GM19324 (cell line): ENCODE measurements around the gene FAM229B.
"Not testable (repeated sequence)": the region's sequence is repeated elsewhere in the genome, so short reads cannot be mapped to it uniquely, and the experiment has no call there.

Source experiments
- ATAC-seq: cut with Tn5 transposase; IDR thresholded peaks from one replicate; pipeline ENCODE4 v1.9.1; 2021; ENCODE audit warnings: mild to moderate bottlenecking, moderate library complexity; ENCODE audit not compliant: unreplicated experiment, low FRiP score

Gene FAM229B, protein sequence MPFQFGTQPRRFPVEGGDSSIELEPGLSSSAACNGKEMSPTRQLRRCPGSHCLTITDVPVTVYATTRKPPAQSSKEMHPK

DNA sequence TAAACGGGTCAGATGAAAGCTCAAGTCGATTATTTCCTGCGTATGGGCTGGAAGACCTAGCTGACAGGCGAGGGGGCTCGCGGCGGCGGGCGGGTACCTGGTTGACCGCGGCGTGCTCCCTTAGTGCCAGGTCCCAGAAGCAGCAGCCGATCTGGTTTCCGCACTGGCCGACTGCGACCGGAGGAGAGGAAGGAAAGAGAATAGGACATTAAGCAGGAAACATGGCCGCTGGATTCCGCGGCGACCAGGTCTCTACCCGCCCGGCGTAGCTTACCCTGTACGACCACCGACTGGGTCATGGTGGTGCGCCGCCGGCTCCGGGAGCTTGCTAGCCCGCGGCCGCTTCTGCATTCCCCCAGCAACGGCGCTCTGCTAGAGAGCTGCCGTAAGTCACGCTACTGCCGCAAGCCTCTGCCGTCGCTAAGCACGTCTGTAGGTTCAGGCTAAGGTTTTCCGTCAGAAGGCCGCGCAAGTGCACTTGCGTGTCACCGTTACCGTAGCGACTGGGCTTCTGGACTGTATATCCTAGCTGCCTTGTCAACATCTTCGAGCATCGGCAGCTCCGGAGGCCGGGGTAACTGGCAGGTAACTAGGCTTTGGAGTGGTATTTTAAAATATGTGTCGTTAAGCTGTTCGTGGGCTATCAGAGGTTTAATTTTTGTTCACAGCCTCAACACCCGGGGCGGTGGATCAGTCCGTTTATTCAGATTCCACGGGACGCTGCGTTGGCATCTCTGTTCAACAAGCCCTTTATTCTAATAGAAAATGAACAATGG is at the start of gene FAM229B, which contains the start of gene TUBE1:
Gene FAM229B, plus strand, starts transcription at position 456 of the 776 bp plus-strand sequence. CDS start 11,693 bp downstream, outside the sequence.
Gene TUBE1, minus strand, starts transcription at position 347 of the 776 bp plus-strand sequence. Its CDS starts 48 bp downstream, at position 299.
- ATAC-seq: peak; percentile 98

- ATAC-seq: no peak
Measured at GRCh38 chr6:112037783-112038216, 49.6 kb upstream of the FAM229B start.

- ATAC-seq: no peak
Measured at GRCh38 chr6:112038268-112038667, 49.1 kb upstream of the FAM229B start.

GRCh38 chr6:112038756-112039430 is 48.5 kb upstream of the FAM229B start:
- ATAC-seq: no peak

DNA sequence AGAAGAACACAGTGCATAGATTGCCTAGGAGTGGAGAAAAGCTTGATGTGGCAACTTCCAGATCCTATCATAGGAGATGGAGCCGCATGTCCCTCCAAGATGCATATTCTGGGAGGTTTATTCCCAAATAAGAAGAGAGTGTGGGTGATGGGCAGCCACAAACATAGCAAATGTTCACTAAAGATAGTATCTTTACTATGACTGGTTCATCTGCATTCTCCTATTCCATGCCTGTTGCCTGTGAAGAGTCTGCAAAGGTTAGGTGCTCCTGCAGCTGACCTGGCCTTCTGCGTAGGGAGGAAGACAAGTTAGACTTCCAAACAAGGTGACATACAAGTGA is 48.0 kb upstream of the FAM229B start:
- no peak for ATAC-seq

DNA sequence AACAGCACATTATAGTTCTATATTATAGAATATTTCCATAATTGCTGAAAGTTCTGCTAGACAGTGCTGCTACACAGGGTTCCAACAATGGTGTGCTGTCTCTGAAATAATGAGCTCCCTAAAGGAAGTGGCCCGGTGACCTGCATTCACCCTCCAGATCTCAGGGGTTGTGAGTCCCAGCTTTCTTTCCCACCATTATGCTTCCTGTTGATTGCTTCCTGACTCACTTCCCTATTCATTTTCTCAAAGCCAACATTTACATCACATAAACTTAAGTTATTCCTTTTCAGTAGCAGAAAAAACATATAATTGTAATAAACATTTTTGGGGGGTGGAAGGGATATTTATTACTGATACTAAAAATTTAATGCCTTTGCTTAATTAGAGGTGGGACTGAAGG is 46.4 kb upstream of the FAM229B start:
- no peak for ATAC-seq

DNA sequence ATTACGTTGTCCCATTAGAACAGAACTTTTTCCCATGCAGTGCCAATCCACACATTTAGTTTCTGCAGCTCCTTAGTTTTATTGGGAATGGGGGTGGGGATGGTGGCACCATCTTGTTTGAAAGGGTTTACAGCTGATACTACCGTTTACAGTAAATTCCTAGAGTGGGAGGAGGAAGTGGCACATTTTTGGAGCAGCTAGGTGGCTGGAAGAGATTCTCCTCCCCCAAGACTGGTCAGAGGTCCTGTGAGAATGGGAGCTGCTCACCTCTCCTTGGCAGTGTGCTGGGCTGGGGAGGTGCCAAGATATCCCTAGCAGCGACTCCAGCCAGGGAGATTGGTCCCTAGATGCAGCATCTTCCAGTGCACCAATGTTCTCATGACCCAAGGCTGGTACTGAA is 45.9 kb upstream of the FAM229B start:
- no peak for ATAC-seq

DNA sequence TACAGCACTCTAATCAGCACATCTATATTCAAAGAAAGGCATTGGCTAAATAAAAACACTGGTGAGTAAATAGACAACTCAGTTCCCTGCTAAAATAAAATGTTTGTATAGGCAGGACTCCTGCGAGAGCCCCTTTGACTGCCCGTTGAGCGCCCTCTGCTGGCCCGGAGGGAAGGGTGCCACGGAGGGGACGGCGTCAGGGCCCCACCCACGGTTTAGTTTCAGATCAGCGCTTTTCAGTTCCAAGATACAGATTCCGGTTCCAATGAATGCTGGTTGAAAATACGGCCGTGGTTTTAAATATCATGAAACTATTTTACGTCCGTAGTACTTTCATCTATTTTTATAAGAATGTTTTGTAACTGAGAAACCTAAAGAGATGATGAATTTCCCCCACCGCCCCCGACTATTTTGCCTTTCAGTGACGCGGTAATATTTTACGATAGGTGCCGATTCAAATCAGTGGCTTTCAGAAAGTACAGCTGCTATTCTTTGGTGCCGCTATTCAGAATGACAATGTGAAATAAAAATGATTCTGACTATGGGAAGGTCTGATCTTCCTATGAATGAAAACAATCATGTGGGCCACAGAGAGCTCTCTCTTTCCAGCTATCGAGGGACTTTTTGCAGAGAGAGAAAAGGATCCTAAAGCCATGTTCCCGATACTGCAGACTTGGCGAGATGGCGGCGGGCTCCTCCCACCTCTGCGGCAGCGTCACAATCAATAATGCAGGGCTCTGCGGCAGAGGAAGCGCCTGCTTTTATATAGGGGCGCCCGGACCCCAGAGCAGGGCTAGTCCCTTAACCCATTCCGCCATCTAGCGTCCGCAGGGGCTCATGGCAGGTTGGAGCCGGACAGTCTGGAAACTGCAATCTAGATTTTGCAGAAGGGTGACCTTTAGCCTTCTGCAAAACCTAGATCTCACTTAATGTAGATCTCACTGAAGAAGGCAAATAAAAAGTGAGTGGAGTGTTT is 44.1 kb upstream of the FAM229B start:
- ATAC-seq: peak; percentile 87

- no peak for ATAC-seq
Measured at GRCh38 chr6:112044196-112044595, 43.2 kb upstream of the FAM229B start.

GRCh38 chr6:112044856-112045255 is 42.5 kb upstream of the FAM229B start:
- ATAC-seq: no peak

DNA sequence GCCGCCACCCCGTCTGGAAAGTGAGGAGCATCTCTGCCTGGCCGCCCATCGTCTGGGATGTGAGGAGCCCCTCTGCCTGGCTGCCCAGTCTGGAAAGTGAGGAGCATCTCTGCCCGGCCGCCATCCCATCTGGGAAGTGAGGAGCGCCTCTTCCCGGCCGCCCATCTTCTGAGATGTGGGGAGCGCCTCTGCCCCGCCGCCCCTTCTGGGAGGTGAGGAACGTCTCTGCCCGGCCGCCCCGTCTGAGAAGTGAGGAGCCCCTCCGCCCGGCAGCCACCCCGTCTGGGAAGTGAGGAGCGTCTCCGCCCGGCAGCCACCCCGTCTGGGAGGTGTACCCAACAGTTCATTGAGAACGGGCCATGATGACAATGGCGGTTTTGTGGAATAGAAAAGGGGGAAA is 39.9 kb upstream of the FAM229B start:
- not testable (repeated sequence) for ATAC-seq

- ATAC-seq: no peak
Measured at GRCh38 chr6:112049026-112049799, 38.2 kb upstream of the FAM229B start.

DNA sequence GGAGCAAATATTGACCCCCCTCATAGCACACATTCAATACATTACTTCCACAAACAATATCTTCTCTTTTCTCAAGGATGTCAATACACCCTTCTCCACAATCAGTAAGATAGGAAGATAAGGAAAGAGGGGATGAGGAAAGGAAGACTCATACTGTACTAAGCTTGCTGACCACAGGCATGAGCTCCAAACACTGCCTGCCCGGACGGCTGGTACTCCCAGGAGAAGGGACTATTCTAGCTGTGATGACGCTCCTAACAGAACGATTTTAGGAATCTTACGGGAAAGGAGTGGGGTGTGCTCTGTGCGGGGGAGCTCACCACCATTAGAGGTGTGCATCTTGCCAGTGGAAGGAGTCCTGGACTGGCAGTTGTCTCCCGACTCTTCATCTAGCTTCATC is 37.4 kb upstream of the FAM229B start:
- no peak for ATAC-seq

DNA sequence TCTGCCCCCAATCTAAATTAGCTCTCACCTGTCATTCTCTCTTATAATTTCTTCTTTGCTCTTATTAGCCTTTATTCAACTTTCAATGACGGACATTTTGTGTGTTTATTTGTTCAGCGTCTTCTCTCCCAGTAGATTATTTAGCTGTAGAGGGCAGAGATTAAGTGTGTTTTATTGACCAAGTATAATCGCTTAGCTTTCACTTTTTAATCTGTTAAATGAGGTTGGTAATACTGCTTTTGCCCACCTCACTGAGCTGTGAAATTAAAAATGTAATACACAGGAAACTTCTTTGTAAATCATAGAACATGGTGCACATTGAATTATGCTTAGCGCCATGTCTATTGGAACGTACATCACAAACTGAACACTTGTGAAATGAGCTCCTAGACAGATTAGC is 37.0 kb upstream of the FAM229B start:
- no peak for ATAC-seq

GRCh38 chr6:112051251-112051740 is 36.1 kb upstream of the FAM229B start:
- ATAC-seq: not testable (repeated sequence)

DNA sequence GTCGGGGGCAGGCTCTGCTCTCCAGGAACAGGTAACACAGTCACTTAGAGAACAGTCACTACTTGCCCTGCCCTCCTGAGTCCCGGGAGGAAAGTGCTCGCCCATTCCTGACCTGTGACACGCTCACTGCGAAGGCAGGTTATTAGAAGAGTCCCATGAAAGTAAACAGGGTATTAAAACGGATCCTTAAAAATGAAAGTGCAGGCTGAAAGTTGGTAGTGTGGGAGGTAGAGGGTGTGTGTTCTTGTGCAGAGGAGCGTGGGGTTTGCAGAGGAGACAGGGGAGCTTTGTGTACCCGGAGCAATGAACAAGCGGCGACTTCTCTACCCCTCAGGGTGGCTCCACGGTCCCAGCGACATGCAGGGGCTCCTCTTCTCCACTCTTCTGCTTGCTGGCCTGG is 33.4 kb upstream of the FAM229B start, which contains the start of gene CCN6:
Gene CCN6, plus strand, starts transcription at position 104 of the 400 bp plus-strand sequence. Its CDS starts 254 bp downstream, at position 358.
- ATAC-seq: no peak

DNA sequence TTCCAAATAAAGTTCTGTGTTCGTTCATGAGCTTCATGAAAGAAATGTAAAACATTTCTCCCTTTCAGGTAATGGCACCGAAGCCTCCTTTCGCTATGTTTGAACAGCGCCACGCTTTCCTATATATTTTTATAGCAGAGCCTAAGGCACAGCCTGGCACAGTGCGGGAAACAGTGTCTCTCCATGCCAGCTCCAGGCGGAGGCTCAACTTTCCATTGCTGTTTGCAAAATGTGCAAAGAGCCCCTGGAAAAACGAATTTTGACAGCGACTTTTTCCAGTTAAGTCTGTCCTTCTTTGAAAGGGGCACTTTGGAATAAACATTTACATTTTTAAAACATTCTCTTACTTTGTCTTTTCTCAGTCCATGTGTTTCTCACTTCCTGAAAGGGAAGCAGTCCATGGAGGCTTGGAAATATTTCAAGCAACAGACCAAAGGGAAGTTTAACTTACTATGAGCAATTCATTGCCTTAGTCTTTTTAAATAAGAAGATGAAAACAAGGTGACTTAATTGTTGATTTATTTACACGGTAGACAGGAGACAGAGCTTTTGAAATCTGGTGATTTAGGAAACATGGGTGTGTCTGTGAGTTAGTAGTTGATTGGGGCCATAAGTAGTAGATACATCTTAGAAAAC is 32.7 kb upstream of the FAM229B start:
- ATAC-seq: no peak

GRCh38 chr6:112058243-112059032 is 29.0 kb upstream of the FAM229B start:
- no peak for ATAC-seq
